Testis (tissue), 3 donors: ENCODE data around the gene OCIAD2. TPM values are rescaled to one million over a fixed set of nuclear protein-coding genes. Genes with fewer than 3 reads are reported as not detected.
"Not testable (repeated sequence)": the region's sequence is repeated elsewhere in the genome, so short reads cannot be mapped to it uniquely, and the experiment has no call there.

ENCODE experiments used
- DNase-seq: peaks from one replicate; pipeline ENCODE4 v3.0.0-alpha.2; 2019
- H3K27ac ChIP-seq, 2 donors: fragments of 200-600 bp; sonication (generic); one replicate each; pipeline ENCODE4 v1.5.1; 2019
- H3K27me3 ChIP-seq: fragments of 200-600 bp; sonication (generic); one replicate; pipeline ENCODE4 v1.5.1; 2019
- H3K36me3 ChIP-seq: fragments of 200-600 bp; sonication (generic); one replicate; pipeline ENCODE4 v1.5.1; 2017; ENCODE audit warnings: low read depth; ENCODE audit errors: missing control alignments
- H3K4me1 ChIP-seq: fragments of 200-600 bp; sonication (generic); one replicate; pipeline ENCODE4 v1.5.1; 2019
- H3K4me3 ChIP-seq, 2 donors: fragments of 200-600 bp; sonication (generic); one replicate each; pipeline ENCODE4 v1.5.1; 2017 to 2019
- H3K9me3 ChIP-seq: fragments of 200-600 bp; sonication (generic); one replicate; pipeline ENCODE4 v1.5.1; 2017
- POLR2A ChIP-seq: fragments of 450-650 bp; IDR thresholded peaks from one replicate; pipeline ENCODE4 v1.6.1; 2017; ENCODE audit warnings: antibody characterized with exemption, mild to moderate bottlenecking, moderate library complexity
- WGBS, 2 donors: methylation state at CpG; one replicate each; pipeline ENCODE4 v1.1.5; 2018; 5-methylcytosine and 5-hydroxymethylcytosine counted together
- intact Hi-C: fragments of 100-400 bp; cut with DNase I; formaldehyde crosslinking; loops from one replicate; pipeline ENCODE4 v1.15.1; 2023; ENCODE audit warnings: low total_unique reads
- polyA plus RNA-seq: library from polyadenylated mRNA; stranded (reverse); fragments of 350-450 nt; fragmentation: Illumina TruSeq; extraction: RNeasy Lipid Tissue Mini Kit (QIAGEN cat#74804); gene quantifications from one replicate; pipeline ENCODE4 v1.2.3, GENCODE V29; 2014; ENCODE audit warnings: low read depth, low replicate concordance; ENCODE audit not compliant: insufficient read depth
- small RNA-seq, 2 donors: library from RNA; depleted of rRNA; stranded (forward); fragments of <200 nt; gene quantifications; one replicate each; pipeline ENCODE3, GENCODE V24; 2016
- total RNA-seq, 2 donors: library from RNA; depleted of rRNA; stranded (reverse); fragments of >200 nt; gene quantifications; one replicate each; pipeline ENCODE4 v1.2.3, GENCODE V29; 2016
- TF ChIP-seq, protein P1 (sequence below), 3 experiments: fragments of 450-650 bp in 2 of 3; fragments of 200-600 bp in 1 of 3; sonication (generic) in 1 of 3; IDR thresholded peaks; one replicate each; pipeline ENCODE4 v1.5.1; 2016 to 2019; ENCODE audit warnings: antibody characterized with exemption in 3 of 3, mild to moderate bottlenecking in 2 of 3, moderate library complexity in 1 of 3

The OCIAD2 gene
- total and polyA plus RNA-seq, 3 donors from 2014 or later, result 12.9 to 26.5 (median 15.9) TPM

- no peak for DNase-seq
- Histone ChIP-seq H3K9me3 (no peaks in the 10 kb centered on the region), H3K27me3 (no peaks in the 10 kb centered on the region), H3K4me1 (no peaks in the 10 kb centered on the region), H3K36me3 (no peaks in the 10 kb centered on the region), H3K27ac (no peak overlapping the region), H3K4me3 (no peak overlapping the region)
- TF ChIP-seq POLR2A, result no peak
- TF ChIP-seq, protein P1, sequence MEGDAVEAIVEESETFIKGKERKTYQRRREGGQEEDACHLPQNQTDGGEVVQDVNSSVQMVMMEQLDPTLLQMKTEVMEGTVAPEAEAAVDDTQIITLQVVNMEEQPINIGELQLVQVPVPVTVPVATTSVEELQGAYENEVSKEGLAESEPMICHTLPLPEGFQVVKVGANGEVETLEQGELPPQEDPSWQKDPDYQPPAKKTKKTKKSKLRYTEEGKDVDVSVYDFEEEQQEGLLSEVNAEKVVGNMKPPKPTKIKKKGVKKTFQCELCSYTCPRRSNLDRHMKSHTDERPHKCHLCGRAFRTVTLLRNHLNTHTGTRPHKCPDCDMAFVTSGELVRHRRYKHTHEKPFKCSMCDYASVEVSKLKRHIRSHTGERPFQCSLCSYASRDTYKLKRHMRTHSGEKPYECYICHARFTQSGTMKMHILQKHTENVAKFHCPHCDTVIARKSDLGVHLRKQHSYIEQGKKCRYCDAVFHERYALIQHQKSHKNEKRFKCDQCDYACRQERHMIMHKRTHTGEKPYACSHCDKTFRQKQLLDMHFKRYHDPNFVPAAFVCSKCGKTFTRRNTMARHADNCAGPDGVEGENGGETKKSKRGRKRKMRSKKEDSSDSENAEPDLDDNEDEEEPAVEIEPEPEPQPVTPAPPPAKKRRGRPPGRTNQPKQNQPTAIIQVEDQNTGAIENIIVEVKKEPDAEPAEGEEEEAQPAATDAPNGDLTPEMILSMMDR (IDR thresholded peaks at IDR 0.05), result no peak
- 84% methylated on average over 1 of the region's 1 CpG for WGBS, 2 donors
- intact Hi-C loops, result no loop called here
These were observed 54.9 kb downstream of the OCIAD2 start for GRCh38 chr4:48851651-48852050.

GRCh38 chr4:48848799-48849198, 57.8 kb downstream of the OCIAD2 start:
- H3K4me1 ChIP-seq, H3K36me3 ChIP-seq, H3K27ac ChIP-seq, H3K9me3 ChIP-seq, H3K27me3 ChIP-seq, DNase-seq, H3K4me3 ChIP-seq, intact Hi-C loops: not testable (repeated sequence)
- 91 to 94% methylated on average over 6 of the region's 6 CpGs for WGBS, 2 donors

DNA sequence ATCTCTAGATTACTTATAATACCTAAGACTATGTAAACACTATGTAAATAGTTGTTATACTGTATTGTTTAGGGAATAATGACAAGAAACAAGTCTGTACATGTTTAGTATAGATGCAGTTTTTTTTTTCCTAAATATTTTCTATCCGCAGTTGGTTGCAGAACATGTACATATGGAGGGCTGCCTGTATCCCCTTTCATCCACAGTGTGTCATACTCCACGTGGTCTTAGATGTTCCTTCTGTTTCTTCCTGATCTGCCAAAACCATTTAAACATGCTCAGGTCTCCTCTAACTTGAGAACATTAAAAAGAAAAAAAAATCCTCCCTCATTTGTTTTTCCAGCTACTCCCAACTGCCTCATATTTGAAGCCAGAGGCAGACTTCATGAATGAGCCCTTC, 61.7 kb downstream of the OCIAD2 start:
- Histone ChIP-seq H3K27me3 (no peaks in the 10 kb centered on the region), H3K9me3 (no peaks in the 10 kb centered on the region), H3K4me3 (no peak overlapping the region), H3K36me3 (peaks cover 4% of the 10 kb centered on the region), H3K27ac (no peak overlapping the region), H3K4me1 (peaks cover 4% of the 10 kb centered on the region)
- DNase-seq, result no peak
- intact Hi-C loops, result no loop called here
- WGBS, 2 donors, result 79 to 81% methylated on average over 2 of the region's 2 CpGs
- no peak for TF ChIP-seq POLR2A
- TF ChIP-seq, protein P1 (IDR thresholded peaks at IDR 0.05), result no peak

GRCh38 chr4:48841045-48841827, 65.3 kb downstream of the OCIAD2 start:
- 87 to 88% methylated on average over 9 of the region's 9 CpGs for WGBS, 2 donors
- Histone ChIP-seq H3K27me3 (no peaks in the 10 kb centered on the region), H3K36me3 (peaks cover 4% of the 10 kb centered on the region), H3K9me3 (no peaks in the 10 kb centered on the region), H3K27ac (no peak overlapping the region), H3K4me3 (no peak overlapping the region), H3K4me1 (peaks cover 4% of the 10 kb centered on the region)
- TF ChIP-seq, protein P1 (IDR thresholded peaks at IDR 0.05), result no peak
- DNase-seq, result no peak
- intact Hi-C loops, result no loop called here

GRCh38 chr4:48836658-48837057, 69.9 kb downstream of the OCIAD2 start:
- no peak overlapping the region for H3K27ac ChIP-seq
- 90 to 96% methylated on average over 4 of the region's 4 CpGs for WGBS, 2 donors
- no peak for TF ChIP-seq POLR2A
- TF ChIP-seq, protein P1 (IDR thresholded peaks at IDR 0.05), result no peak
- intact Hi-C loops, result no loop called here
- H3K4me1 ChIP-seq, result peaks cover 12% of the 10 kb centered on the region
- no peak for DNase-seq
- H3K9me3 ChIP-seq, result no peaks in the 10 kb centered on the region
- H3K4me3 ChIP-seq, result no peak overlapping the region
- H3K27me3 ChIP-seq, result no peaks in the 10 kb centered on the region
- H3K36me3 ChIP-seq, result no peaks in the 10 kb centered on the region

Small RNA genes within 50 kb of the gene (small RNA-seq; reads per million reads assigned to genes)
- gene AC020593.1, result 0 reads per million in 2 donors
- gene RNU6-158P, result 0 reads per million in 2 donors

Other genes with a start within 250 kb of the OCIAD2 start
- 10 to 100 TPM; 55.0 to 70.6 TPM for gene FRYL, start 126.5 kb downstream of the OCIAD2 start, total RNA-seq
- gene FRYL, start 126.5 kb downstream of the OCIAD2 start, polyA plus RNA-seq, result 22.5 TPM
- 100 to 1,000 TPM; 112 to 126 TPM for gene OCIAD1, start 75.7 kb downstream of the OCIAD2 start, total RNA-seq
- gene OCIAD1, start 75.7 kb downstream of the OCIAD2 start, polyA plus RNA-seq, result 141 TPM
- 1 to 10 TPM in 1 of 2 donors, not detected in 1; 1.2 TPM for gene CWH43, start 79.5 kb upstream of the OCIAD2 start, total RNA-seq
- 0.25 TPM for gene CWH43, start 79.5 kb upstream of the OCIAD2 start, polyA plus RNA-seq